Left lung (tissue), 10 donors: ENCODE data around the gene RABL3. TPM values are rescaled to one million over a fixed set of nuclear protein-coding genes. Genes with fewer than 3 reads are reported as not detected.
"Not testable (repeated sequence)": the region's sequence is repeated elsewhere in the genome, so short reads cannot be mapped to it uniquely, and the experiment has no call there.

ENCODE experiments used
- ATAC-seq: fragments of 200-7000 bp; cut with Tn5 transposase; one replicate; pipeline ENCODE4 v1.9.1; 2020; ENCODE audit warnings: moderate library complexity
- DNase-seq, 4 donors: peaks; one replicate each; pipeline ENCODE4 v3.0.0-alpha.2; 2013 to 2020
- H3K27ac ChIP-seq, 2 donors: fragments of 200-600 bp; sonication (generic) in 1 of 2; one replicate each; pipeline versions ENCODE4 v1.5.0 to v1.8.0; 2020 to 2021
- H3K27me3 ChIP-seq, 2 donors: fragments of 200-600 bp; sonication (generic) in 1 of 2; one replicate each; pipeline versions ENCODE4 v1.5.0 to v1.8.0; 2020 to 2021
- H3K36me3 ChIP-seq, 2 donors: fragments of 200-600 bp; sonication (generic) in 1 of 2; one replicate each; pipeline versions ENCODE4 v1.5.0 to v1.8.0; 2020 to 2021
- H3K4me1 ChIP-seq, 2 donors: fragments of 200-600 bp; one replicate each; pipeline ENCODE4 v1.8.0; 2021
- H3K4me3 ChIP-seq, 2 donors: fragments of 200-600 bp; sonication (generic) in 1 of 2; one replicate each; pipeline versions ENCODE4 v1.5.0 to v1.8.0; 2020 to 2021; ENCODE audit warnings: mild to moderate bottlenecking in 1 of 2
- H3K9me3 ChIP-seq, 2 donors: fragments of 200-600 bp; sonication (generic) in 1 of 2; one replicate each; pipeline versions ENCODE4 v1.5.0 to v1.8.0; 2020 to 2021
- intact Hi-C, 2 donors: fragments of 100-400 bp; cut with DNase I; formaldehyde crosslinking; loops; one replicate each; pipeline versions ENCODE4 v1.11.2 to v1.14.2; 2022
- polyA plus RNA-seq, 6 donors: library from polyadenylated mRNA; unstranded; fragments of 120-200 nt; gene quantifications; one replicate each; pipeline ENCODE4 v1.2.1, GENCODE V29; 2013; ENCODE audit not compliant: insufficient read length in 6 of 6
- total RNA-seq, 2 donors: library from RNA; stranded (reverse); fragmentation: NEBNext Ultra II Directional; extraction: Animal tissue kit (Norgen Biotek cat#: 25700); gene quantifications; one replicate each; pipeline ENCODE4 v1.2.1, GENCODE V29; 2021
- TF ChIP-seq, protein P1 (sequence below), 2 donors: fragments of 200-600 bp; sonication (generic) in 1 of 2; IDR thresholded peaks; one replicate each; pipeline versions ENCODE4 v1.5.0 to v1.8.0; 2021; ENCODE audit warnings: antibody characterized with exemption in 2 of 2
- donor health status: DM: no; HTN: yes; CAD: no.
- donor health status: DM: no; HTN: no; CAD: no.

Gene RABL3
- total and polyA plus RNA-seq, 8 donors = 19.0 to 29.2 (median 24.1) TPM

DNA sequence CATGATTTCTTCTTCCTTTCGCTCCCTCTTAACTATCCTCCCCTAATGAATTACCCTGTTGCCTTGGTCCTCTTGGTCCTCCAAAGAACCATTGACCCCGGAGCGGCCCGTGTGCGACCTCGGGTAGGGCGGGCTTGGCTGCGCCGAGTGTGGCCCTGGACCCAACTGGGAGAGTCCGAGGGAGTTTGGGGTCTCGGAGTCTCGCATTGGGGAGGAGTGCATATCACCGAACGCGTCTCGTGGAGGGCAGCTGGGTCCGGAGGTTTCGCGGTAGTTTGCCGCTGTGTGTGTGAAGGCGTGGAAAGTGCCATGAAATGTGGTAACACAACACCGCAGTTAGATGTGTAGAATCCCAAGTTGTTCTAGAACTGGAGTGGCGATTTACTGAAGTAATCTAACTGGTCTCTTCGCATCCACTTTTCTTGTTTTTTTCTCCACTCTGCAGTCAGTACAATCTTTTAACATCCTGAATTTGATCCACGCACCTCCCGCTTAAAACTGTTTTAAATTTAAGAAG is 591 bp upstream of the RABL3 start:
- intact Hi-C loops = no loop called here
- DNase-seq (peak in 2 of 4 donors; percentile 51 to 83), ATAC-seq (peak; percentile 33)
- H3K4me3 ChIP-seq = peak overlapping the region; percentile 65 to 81
- H3K36me3 ChIP-seq = no peaks in the 10 kb centered on the region
- no peaks in the 10 kb centered on the region for H3K27me3 ChIP-seq
- H3K9me3 ChIP-seq = no peaks in the 10 kb centered on the region
- H3K4me1 ChIP-seq = peaks cover 0 to 22% of the 10 kb centered on the region in 2 donors
- TF ChIP-seq, protein P1, sequence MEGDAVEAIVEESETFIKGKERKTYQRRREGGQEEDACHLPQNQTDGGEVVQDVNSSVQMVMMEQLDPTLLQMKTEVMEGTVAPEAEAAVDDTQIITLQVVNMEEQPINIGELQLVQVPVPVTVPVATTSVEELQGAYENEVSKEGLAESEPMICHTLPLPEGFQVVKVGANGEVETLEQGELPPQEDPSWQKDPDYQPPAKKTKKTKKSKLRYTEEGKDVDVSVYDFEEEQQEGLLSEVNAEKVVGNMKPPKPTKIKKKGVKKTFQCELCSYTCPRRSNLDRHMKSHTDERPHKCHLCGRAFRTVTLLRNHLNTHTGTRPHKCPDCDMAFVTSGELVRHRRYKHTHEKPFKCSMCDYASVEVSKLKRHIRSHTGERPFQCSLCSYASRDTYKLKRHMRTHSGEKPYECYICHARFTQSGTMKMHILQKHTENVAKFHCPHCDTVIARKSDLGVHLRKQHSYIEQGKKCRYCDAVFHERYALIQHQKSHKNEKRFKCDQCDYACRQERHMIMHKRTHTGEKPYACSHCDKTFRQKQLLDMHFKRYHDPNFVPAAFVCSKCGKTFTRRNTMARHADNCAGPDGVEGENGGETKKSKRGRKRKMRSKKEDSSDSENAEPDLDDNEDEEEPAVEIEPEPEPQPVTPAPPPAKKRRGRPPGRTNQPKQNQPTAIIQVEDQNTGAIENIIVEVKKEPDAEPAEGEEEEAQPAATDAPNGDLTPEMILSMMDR (IDR thresholded peaks at IDR 0.05) = no peak
- peak overlapping the region; percentile 94 to 98 for H3K27ac ChIP-seq

DNA sequence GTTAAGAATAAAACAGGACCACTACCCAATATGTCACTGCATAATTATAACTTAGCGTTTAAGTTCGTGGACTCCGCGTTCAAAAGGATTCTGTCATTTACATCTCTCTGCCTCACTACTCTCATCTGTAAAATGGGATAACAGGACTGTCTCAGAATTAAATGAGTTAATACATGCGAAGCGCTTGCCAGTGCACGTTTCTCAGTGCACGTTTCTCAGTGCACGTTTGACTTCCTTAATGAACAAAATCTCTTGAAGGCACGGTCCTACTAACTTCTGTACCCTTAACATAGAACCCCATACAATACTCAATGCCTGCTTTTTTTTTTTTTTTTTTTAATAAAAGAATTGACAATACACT is 499 bp downstream of the RABL3 start:
- peaks cover 0 to 6% of the 10 kb centered on the region in 2 donors for H3K36me3 ChIP-seq
- peak overlapping the region; percentile 94 to 98 for H3K27ac ChIP-seq
- TF ChIP-seq, protein P1 (IDR thresholded peaks at IDR 0.05) = no peak
- peak overlapping the region; percentile 65 to 81 for H3K4me3 ChIP-seq
- no peaks in the 10 kb centered on the region for H3K9me3 ChIP-seq
- ATAC-seq (peak; percentile 37), DNase-seq (no peak)
- peaks cover 0 to 22% of the 10 kb centered on the region in 2 donors for H3K4me1 ChIP-seq
- intact Hi-C loops = no loop called here
- H3K27me3 ChIP-seq = no peaks in the 10 kb centered on the region

DNA sequence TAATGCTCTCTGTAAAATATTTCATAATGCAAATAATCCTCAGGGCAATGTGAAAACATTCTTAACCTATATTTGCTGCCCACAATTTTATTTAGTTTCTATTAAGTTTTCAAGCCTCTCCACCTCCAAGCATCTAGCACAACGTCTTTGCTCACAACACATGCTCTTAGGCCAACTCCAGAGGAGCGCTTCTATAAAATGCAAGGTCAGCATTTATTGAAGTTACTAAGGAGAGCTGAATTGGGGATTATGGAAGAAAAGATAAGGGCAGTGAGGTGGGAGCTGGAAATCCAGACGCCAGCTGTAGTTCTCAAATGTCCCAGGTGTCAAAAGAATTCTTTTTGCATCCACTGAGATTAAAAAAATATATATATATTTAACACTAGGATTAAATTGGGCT is 996 bp downstream of the RABL3 start:
- Histone ChIP-seq H3K9me3 (no peaks in the 10 kb centered on the region), H3K4me3 (peak overlapping the region; percentile 65 to 81), H3K27ac (peak overlapping the region in 1 of 2 donors; percentile 98), H3K4me1 (peaks cover 0 to 22% of the 10 kb centered on the region in 2 donors), H3K36me3 (peaks cover 0 to 6% of the 10 kb centered on the region in 2 donors), H3K27me3 (no peaks in the 10 kb centered on the region)
- intact Hi-C loops = no loop called here
- TF ChIP-seq, protein P1 (IDR thresholded peaks at IDR 0.05) = no peak
- DNase-seq (no peak), ATAC-seq (no peak)

DNA sequence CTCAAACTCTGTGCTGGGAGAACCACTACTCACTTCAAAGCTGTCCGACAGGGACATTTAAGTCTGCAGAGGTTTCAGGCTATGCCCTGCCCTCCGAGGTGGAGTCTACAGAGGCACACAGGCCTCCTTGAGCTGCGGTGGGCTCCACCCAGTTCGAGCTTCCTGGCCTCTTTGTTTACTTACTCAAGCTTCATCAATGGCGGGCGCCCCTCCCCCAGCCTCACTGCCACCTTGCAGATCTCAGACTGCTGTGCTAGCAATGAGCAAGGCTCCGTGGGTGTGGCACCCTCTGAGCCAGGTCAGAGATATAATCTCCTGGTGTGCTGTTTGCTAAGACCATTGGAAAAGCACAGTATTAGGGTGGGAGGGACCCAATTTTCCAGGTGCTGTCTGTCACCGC is 4.3 kb downstream of the RABL3 start:
- H3K36me3 ChIP-seq, H3K4me3 ChIP-seq, DNase-seq, ATAC-seq, H3K4me1 ChIP-seq, intact Hi-C loops, H3K27me3 ChIP-seq, H3K27ac ChIP-seq, H3K9me3 ChIP-seq: not testable (repeated sequence)

DNA sequence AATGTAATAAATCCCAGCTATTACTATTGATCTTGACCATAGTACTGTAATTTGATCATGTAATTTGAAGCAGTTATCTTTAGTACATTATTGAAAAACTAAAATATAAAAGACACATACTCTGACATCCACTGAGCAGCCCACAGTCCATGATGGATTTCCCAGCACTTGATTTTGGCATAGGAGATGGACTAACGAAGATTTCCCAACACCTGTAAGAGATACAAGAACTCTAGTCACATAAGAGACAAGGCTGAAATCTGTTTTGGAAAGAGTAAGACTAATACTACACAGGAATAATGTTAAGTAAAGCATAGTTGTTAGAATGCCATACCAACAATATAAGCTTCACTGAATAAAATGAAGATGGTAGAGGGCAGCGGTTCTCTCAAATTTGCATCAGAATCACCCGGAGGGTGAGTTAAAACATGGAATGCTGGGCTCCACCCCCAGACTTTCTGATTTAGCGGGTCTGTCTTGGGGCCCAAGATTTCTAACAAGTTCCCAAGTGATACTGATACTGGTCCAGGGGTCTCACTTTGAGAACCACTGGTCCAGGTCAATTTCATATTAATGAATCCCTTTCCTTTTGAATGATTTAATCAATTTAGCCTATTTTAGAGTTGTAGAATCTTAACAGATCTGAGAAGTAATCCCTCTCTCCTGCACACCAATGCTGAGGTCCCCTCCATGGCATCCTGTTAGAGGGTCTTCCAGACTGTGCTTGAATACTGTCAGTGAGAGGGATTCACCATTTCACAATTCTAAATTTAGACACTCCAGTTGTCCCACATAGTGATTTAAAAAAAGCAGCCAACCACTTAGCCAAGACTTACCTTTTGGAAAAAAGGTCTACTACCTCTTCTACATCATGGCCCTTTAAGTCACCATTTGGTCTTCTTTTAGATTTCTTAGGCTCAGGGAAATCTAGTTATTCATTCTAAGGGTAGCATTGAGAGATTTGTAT is 11.5 kb downstream of the RABL3 start:
- H3K27me3 ChIP-seq = no peaks in the 10 kb centered on the region
- peaks cover 0 to 7% of the 10 kb centered on the region in 2 donors for H3K9me3 ChIP-seq
- ATAC-seq = no peak
- peaks cover 0 to 3% of the 10 kb centered on the region in 2 donors for H3K36me3 ChIP-seq
- intact Hi-C loops = no loop called here
- no peak overlapping the region for H3K27ac ChIP-seq
- H3K4me3 ChIP-seq = no peak overlapping the region
- TF ChIP-seq, protein P1 (IDR thresholded peaks at IDR 0.05) = no peak
- no peak for DNase-seq
- no peaks in the 10 kb centered on the region for H3K4me1 ChIP-seq
